ENCODE results near the gene EBF3. TPM values are rescaled to one million over a fixed set of nuclear protein-coding genes. Genes with fewer than 3 reads are reported as not detected.

EBF3 gene
- total and polyA plus RNA-seq, 2 experiments from 2014 or later, result 0.27 to 0.49 TPM

DNA sequence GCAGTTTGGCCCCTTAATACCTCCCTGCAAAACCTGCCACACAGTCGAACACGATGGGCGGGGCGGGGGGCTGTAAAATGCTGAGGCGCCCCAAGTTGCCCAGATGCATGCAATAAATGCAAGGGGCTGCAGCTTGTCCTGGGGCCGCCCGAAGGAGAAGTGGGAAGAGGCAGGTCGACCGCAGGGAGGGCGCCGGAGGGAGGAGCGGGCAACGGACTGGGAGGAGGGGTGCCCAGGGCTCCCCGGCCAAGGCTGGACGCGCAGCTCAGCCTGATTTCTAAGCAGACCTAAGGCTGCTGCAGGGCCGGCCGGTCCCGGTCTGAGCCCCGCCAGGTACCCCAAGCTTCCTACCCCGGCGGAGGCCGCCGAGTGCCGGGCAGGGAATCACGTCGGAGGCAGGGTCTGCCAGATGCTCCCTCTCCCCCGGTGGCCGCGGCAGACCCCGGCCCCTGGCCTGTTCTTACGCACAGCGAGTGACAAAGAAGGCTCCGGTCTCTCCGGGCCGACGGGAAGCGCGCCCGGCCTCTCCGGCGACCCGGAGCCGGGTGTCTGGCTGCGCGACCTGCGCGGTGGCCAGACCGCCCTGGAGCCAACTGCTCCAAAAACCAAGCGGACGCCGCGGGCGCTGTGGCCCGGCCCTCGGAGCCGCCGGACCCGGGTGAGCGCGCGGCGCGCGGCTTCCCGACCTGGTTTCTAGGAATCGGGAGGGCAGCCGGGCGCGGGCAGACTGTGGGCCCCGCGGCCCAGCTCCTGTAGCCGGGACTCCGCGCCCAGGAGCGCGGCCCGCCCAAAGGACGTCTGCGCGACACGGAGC, 744 bp upstream of the EBF3 start:
- H3K9me3 Mint-ChIP-seq, result peaks cover 9% of the 10 kb centered on the region; the same call in 1 of the 3 replicates
- H3K4me1 ChIP-seq (ENCODE audit: insufficient read depth), result peaks cover 62% of the 10 kb centered on the region
- H3F3A ChIP-seq (replicated peaks; ENCODE audit: low read depth), result peaks cover 23% of the 10 kb centered on the region
- H4K20me1 ChIP-seq (replicated peaks; ENCODE audit: insufficient read depth), result peaks cover 21% of the 10 kb centered on the region
- H3K27ac Mint-ChIP-seq, result no peak overlapping the region
- no peaks in the 10 kb centered on the region for H3K9me2 ChIP-seq (ENCODE audit: insufficient read depth)
- no peaks in the 10 kb centered on the region for H3K36me3 Mint-ChIP-seq (ENCODE audit: low read depth)
- ATAC-seq (peak; percentile 1), DNase-seq (ENCODE audit: low spot score) (no peak)
- peak overlapping the region; percentile 57 for H3K4me3 ChIP-seq
- no peak overlapping the region for H3K27ac ChIP-seq (ENCODE audit: low read depth)
- TF ChIP-seq POLR2AphosphoS5 (IDR thresholded peaks at IDR 0.05; ENCODE audit: low read depth), result no peak
- no peak for TF ChIP-seq NANOG (IDR thresholded peaks at IDR 0.05; ENCODE audit: borderline replicate concordance)
- TF ChIP-seq, protein P1, sequence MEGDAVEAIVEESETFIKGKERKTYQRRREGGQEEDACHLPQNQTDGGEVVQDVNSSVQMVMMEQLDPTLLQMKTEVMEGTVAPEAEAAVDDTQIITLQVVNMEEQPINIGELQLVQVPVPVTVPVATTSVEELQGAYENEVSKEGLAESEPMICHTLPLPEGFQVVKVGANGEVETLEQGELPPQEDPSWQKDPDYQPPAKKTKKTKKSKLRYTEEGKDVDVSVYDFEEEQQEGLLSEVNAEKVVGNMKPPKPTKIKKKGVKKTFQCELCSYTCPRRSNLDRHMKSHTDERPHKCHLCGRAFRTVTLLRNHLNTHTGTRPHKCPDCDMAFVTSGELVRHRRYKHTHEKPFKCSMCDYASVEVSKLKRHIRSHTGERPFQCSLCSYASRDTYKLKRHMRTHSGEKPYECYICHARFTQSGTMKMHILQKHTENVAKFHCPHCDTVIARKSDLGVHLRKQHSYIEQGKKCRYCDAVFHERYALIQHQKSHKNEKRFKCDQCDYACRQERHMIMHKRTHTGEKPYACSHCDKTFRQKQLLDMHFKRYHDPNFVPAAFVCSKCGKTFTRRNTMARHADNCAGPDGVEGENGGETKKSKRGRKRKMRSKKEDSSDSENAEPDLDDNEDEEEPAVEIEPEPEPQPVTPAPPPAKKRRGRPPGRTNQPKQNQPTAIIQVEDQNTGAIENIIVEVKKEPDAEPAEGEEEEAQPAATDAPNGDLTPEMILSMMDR (conservative IDR thresholded peaks at IDR 0.05; ENCODE audit: low read depth in 2 of 2), result no peak
- no peak for TF ChIP-seq CREB1 (CRISPR knock-in tag; IDR thresholded peaks at IDR 0.05; ENCODE audit: low read depth)
- peak; percentile 73 for TF ChIP-seq EZH2phosphoT487 (IDR thresholded peaks at IDR 0.05; ENCODE audit: unreplicated experiment)
- no peak for TF ChIP-seq ZNF114 (CRISPR knock-in tag; IDR thresholded peaks at IDR 0.05)
- TF ChIP-seq EZH2 (IDR thresholded peaks at IDR 0.05; ENCODE audit: low read depth, unreplicated experiment), result peak; percentile 91
- TF ChIP-seq JUNB (IDR thresholded peaks at IDR 0.05; ENCODE audit: unreplicated experiment), result no peak
- peak overlapping the region; percentile 69 for H2AFZ ChIP-seq
- H3K27me3 ChIP-seq (ENCODE audit: insufficient read depth), result peaks cover 98% of the 10 kb centered on the region
- H3K27me3 Mint-ChIP-seq (ENCODE audit: insufficient read depth, low read depth, poor library complexity), result peaks cover 87% of the 10 kb centered on the region
- H3K4me1 Mint-ChIP-seq, result peaks cover 40% of the 10 kb centered on the region
- no peaks in the 10 kb centered on the region for H3K36me3 ChIP-seq (ENCODE audit: insufficient read depth)
- H3K79me2 ChIP-seq (replicated peaks; ENCODE audit: insufficient read depth), result no peaks in the 10 kb centered on the region
- H3K4me3 Mint-ChIP-seq, result peak overlapping the region; percentile 63
- H3K4me2 ChIP-seq, result peak overlapping the region; percentile 86

DNA sequence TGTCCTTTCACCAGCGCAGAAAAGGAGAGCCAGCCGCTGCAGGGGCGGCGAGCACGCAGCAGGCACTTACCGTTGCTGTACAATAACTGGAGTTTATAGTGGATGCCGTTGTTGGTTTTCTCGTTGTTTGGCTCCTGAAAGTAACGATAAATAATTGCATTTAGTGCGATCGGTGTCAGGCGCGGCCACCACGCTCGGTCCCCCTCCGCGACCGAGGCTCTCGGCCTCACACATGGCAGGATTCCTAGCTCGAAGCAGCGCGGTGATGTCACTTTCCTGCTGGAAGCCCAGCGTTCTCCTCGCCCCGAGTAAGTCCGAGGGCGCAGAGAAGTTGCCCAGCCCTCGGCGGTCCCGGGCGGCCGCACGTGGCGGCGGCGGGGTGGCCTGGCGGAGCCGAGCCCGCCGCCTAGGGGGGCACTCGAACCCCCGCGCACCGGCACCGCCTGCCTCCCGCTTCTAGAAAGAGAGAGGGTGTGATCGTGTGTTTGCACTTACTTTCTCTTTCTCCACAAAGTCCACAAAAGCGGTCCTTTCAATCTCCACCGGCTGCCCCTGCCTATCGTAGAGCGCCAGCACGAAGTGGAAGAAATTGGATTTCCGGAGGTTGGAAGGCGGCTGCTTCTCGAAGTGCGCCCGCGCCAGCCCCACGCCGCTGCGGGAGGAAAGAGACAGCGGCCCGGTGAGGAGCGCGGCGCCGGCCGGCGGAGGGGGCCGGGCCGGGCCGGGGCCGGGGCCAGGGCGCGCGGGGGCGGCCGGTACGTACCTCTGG, 1.0 kb downstream of the EBF3 start:
- Mint-ChIP-seq H3K27me3 (ENCODE audit: insufficient read depth, low read depth, poor library complexity) (peaks cover 83% of the 10 kb centered on the region), H3K4me3 (peak overlapping the region; percentile 71), H3K9me3 (peaks cover 13% of the 10 kb centered on the region; the same call in 2 of the 3 replicates), H3K36me3 (ENCODE audit: low read depth) (no peaks in the 10 kb centered on the region; the same call in 2 of the 3 replicates), H3K27ac (no peak overlapping the region), H3K4me1 (peaks cover 39% of the 10 kb centered on the region)
- Histone ChIP-seq H3K4me1 (ENCODE audit: insufficient read depth) (peaks cover 59% of the 10 kb centered on the region), H3K79me2 (replicated peaks; ENCODE audit: insufficient read depth) (no peaks in the 10 kb centered on the region), H2AFZ (peak overlapping the region; percentile 56; the same call in 1 of the 2 replicates), H3K36me3 (ENCODE audit: insufficient read depth) (no peaks in the 10 kb centered on the region), H3K27me3 (ENCODE audit: insufficient read depth) (peaks cover 98% of the 10 kb centered on the region), H3F3A (replicated peaks; ENCODE audit: low read depth) (peaks cover 21% of the 10 kb centered on the region), H3K4me3 (peak overlapping the region; percentile 64), H3K4me2 (peak overlapping the region; percentile 70), H3K27ac (ENCODE audit: low read depth) (no peak overlapping the region), H4K20me1 (replicated peaks; ENCODE audit: insufficient read depth) (peaks cover 15% of the 10 kb centered on the region), H3K9me2 (ENCODE audit: insufficient read depth) (no peaks in the 10 kb centered on the region)
- TF ChIP-seq CREB1 (CRISPR knock-in tag; IDR thresholded peaks at IDR 0.05; ENCODE audit: low read depth), result no peak
- TF ChIP-seq EZH2phosphoT487 (IDR thresholded peaks at IDR 0.05; ENCODE audit: unreplicated experiment), result peak; percentile 89
- TF ChIP-seq EZH2 (IDR thresholded peaks at IDR 0.05; ENCODE audit: low read depth, unreplicated experiment), result peak; percentile 79
- ATAC-seq, result no peak
- DNase-seq (ENCODE audit: low spot score), result peak; percentile 71
